ENCODE data around the gene CATSPERZ.

CATSPERZ gene

DNA sequence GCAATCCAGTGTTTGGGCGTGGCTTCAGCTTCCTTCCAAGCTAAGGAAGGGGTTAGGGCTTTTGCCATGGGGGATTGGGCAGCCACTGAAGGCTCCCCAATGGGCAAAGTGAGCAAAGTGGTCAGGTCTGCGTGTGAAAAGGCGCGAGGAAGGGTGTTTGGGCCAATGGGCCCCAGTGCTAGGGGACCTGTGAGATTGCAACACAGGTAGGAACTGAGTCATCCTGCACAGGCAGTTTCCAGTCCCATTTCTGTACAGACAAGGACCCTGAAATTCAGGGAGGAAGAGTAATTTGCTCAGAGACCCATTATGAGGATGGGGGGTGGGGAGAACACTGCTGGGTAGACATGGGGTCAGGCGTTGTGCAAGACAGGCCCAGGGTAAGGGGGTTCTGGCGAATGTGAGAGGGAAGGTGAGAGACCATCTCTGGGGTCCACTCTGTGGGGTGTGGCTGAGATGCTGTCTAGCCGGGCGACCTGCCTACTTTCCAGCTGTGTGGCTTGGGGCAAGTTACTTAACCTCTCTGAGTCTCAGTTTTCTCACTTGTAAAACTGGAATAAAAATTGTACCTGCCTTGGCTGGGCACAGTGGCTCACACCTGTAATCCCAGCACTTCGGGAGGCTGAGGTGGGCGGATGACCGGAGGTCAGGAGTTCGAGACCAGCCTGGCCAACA is 47.2 kb downstream of the CATSPERZ start:
- peaks cover under 1% of the 10 kb centered on the region for H3K4me1 ChIP-seq
- in situ Hi-C loops (cut with MboI; ENCODE audit: low sequenced_read_pairs) = no loop called here
- no peaks in the 10 kb centered on the region for H3K9me3 ChIP-seq
- no peaks in the 10 kb centered on the region for H3K36me3 ChIP-seq (replicated peaks)
- H3K27me3 ChIP-seq (ENCODE audit: low read depth) = no peaks in the 10 kb centered on the region
- H3K4me3 ChIP-seq = no peak overlapping the region
- no peak for DNase-seq (ENCODE audit: low spot score in 2 of 2)

DNA sequence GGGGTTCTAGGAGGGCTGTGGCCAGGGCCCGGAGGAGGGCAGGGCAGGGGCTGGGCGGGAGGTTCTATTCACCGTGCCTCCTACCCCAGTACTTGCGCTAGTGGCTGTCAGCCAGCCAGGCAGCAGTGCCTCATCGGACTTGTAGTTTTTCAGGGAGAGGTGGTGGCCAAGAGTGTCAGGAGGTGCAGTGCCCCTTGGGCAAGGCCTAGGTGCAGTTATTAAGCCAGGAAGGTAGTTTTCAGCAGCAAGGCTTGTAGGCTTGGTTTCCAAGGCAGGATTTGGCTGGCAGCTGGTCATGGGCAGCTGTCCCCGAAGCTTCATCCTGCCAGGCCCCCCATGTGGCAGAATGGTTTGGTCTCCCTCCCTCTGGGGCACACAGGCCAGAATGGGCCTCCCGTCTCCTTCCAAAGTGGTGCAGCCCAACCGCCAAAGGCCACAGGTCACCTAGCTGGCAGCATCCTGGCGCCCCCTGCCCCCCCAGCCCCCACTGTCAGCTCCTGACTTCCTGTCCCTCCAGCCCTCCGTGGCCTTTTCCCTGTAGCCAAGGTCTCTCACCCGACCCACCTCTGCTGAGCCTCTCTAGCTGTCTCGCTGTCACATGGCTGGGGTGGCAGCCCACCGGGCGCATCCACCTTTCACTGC is 48.3 kb downstream of the CATSPERZ start:
- H3K36me3 ChIP-seq (replicated peaks) = no peaks in the 10 kb centered on the region
- H3K4me1 ChIP-seq = no peaks in the 10 kb centered on the region
- H3K9me3 ChIP-seq = no peaks in the 10 kb centered on the region
- DNase-seq (ENCODE audit: low spot score in 2 of 2) = no peak
- in situ Hi-C loops (cut with MboI; ENCODE audit: low sequenced_read_pairs) = no loop called here
- H3K4me3 ChIP-seq = no peak overlapping the region
- H3K27me3 ChIP-seq (ENCODE audit: low read depth) = no peaks in the 10 kb centered on the region

DNA sequence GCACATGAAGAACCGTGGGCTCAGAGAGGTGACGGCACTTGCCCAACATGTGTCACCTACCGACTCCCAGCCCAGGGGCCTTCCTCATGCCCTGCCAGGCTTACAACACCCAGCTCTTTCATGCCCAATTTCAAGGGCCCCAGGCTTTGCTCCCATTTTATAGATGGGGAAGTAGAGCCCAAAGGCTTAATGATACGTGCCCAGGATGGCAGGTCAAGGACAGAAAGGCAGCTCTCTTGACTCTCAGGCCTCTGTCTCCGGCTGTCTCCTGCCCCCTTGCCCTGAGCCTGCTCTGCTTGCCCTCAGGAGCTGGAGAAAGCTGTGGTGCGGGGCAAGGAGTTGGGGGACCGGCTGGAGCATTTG is 48.8 kb downstream of the CATSPERZ start:
- in situ Hi-C loops (cut with MboI; ENCODE audit: low sequenced_read_pairs) = no loop called here

DNA sequence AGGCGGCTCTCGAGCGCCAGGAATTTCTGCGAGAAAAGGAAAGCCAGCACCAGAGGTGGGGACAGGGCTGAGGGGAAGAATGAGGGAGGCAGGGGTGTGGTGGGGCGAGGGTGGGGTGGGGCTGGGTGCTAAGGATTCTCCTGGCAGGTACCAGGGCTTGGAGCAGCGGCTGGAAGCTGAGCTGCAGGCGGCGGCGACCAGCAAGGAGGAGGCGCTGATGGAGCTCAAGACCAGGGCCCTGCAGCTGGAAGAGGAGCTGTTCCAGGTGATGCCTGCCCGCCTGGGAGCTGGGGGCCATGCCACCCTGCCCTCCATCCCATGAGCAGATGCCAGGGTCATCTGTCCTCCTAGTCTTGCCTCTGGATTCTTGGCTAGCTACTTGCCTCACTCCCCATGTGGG is 49.2 kb downstream of the CATSPERZ start:
- H3K27me3 ChIP-seq (ENCODE audit: low read depth) = no peaks in the 10 kb centered on the region
- H3K9me3 ChIP-seq = no peaks in the 10 kb centered on the region
- no peaks in the 10 kb centered on the region for H3K36me3 ChIP-seq (replicated peaks)
- H3K4me1 ChIP-seq = no peaks in the 10 kb centered on the region
- DNase-seq (ENCODE audit: low spot score in 2 of 2) = no peak
- in situ Hi-C loops (cut with MboI; ENCODE audit: low sequenced_read_pairs) = no loop called here
- no peak overlapping the region for H3K4me3 ChIP-seq

More for the DNA sequence above, 48.8 kb downstream of the CATSPERZ start:
- no peak for DNase-seq (ENCODE audit: low spot score in 2 of 2)
- Histone ChIP-seq H3K4me3 (no peak overlapping the region), H3K27me3 (ENCODE audit: low read depth) (no peaks in the 10 kb centered on the region), H3K4me1 (no peaks in the 10 kb centered on the region), H3K9me3 (no peaks in the 10 kb centered on the region), H3K36me3 (replicated peaks) (no peaks in the 10 kb centered on the region)

DNA sequence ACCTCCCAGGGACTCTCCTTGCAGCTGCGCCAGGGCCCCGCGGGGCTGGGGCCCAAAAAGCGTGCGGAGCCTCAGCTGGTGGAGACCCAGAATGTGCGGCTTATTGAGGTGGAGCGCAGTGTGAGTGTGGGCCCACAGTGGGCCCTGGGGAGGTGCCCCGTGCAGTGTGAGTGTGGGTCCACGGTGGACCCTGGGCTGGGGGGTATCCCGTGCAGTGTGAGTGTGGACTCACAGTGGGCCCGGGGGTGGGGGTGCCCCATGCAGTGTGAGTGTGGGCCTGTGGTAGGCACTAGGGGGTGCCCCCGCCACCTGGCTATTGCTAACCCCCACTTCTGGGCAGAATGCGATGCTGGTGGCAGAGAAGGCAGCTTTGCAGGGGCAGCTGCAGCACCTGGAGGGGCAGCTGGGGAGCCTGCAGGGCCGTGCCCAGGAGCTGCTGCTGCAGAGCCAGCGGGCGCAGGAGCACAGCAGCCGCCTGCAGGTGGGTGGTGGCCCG is 51.0 kb downstream of the CATSPERZ start:
- no peak overlapping the region for H3K4me3 ChIP-seq
- in situ Hi-C loops (cut with MboI; ENCODE audit: low sequenced_read_pairs) = no loop called here
- H3K36me3 ChIP-seq (replicated peaks) = no peaks in the 10 kb centered on the region
- H3K27me3 ChIP-seq (ENCODE audit: low read depth) = no peaks in the 10 kb centered on the region
- no peaks in the 10 kb centered on the region for H3K9me3 ChIP-seq
- H3K4me1 ChIP-seq = peaks cover 2% of the 10 kb centered on the region; the same call in 1 of the 2 replicates
- DNase-seq (ENCODE audit: low spot score in 2 of 2) = no peak

DNA sequence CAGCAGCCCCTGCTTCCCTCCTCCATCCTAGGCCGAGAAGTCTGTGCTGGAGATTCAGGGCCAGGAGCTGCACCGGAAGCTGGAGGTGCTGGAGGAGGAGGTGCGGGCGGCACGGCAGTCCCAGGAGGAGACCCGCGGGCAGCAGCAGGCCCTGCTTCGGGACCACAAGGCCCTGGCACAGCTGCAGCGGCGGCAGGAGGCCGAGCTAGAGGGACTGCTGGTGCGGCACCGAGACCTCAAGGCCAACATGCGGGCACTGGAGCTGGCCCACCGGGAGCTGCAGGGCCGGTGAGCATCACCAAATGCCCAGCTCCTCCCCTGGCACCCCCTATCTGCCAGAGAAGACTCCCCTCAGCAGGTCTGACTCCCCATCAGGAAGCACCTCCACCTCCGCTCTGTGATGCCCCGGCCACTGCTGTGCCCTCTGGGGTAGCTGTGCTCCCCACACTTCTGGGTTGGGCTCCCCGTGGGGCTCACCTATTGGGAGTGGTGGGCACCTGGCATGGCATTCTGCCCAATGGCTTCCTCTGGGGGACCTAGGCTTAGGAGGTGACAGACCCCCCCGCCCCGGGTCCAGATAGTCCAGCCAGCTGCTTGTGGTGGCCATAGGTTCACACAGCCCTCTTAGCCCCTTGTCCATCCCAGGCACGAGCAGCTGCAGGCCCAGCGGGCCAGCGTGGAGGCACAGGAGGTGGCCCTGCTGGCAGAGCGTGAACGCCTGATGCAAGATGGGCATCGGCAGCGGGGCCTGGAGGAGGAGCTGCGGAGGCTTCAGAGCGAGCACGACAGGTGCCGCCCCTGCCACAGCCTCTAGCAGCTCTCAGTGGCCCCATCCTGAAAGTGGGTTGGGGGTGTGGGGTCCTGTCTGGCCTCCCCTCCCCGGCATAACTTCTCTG is 52.2 kb downstream of the CATSPERZ start:
- no peak overlapping the region for H3K4me3 ChIP-seq
- no peaks in the 10 kb centered on the region for H3K27me3 ChIP-seq (ENCODE audit: low read depth)
- in situ Hi-C loops (cut with MboI; ENCODE audit: low sequenced_read_pairs) = no loop called here
- no peaks in the 10 kb centered on the region for H3K9me3 ChIP-seq
- H3K4me1 ChIP-seq = peaks cover 2% of the 10 kb centered on the region; the same call in 1 of the 2 replicates
- DNase-seq (ENCODE audit: low spot score in 2 of 2) = no peak
- no peaks in the 10 kb centered on the region for H3K36me3 ChIP-seq (replicated peaks)

DNA sequence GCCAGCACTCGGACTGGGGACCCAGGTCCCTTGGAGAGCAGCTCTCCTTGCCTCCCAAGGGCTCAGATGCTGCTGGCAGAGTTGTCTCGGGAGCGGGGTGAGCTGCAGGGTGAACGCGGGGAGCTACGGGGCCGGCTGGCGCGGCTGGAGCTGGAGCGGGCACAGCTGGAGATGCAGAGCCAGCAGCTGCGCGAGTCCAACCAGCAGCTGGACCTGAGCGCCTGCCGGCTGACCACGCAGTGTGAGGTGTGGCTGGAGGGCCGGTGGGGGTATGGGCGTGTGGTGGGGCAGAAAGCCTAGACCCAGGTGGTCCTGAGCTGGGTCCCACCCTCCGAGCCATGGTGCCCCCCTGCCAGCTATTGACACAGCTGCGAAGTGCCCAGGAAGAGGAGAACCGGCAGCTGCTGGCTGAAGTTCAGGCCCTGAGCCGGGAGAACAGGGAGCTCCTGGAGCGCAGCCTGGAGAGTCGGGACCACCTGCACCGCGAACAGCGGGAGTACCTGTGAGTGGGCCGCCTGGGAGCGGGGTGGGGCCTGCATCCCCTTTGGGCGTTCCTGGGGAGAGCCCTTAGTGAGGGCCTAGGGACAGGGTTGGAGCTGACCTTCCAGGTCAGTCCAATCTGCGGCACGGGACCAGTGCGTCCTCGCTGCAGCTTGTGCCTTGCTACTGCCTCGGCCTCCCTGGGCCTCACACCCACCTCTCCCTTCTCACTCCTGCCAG is 53.0 kb downstream of the CATSPERZ start:
- Histone ChIP-seq H3K4me3 (no peak overlapping the region), H3K27me3 (ENCODE audit: low read depth) (no peaks in the 10 kb centered on the region), H3K4me1 (peaks cover 6% of the 10 kb centered on the region), H3K36me3 (replicated peaks) (no peaks in the 10 kb centered on the region), H3K9me3 (no peaks in the 10 kb centered on the region)
- in situ Hi-C loops (cut with MboI; ENCODE audit: low sequenced_read_pairs) = no loop called here
- no peak for DNase-seq (ENCODE audit: low spot score in 2 of 2)

DNA sequence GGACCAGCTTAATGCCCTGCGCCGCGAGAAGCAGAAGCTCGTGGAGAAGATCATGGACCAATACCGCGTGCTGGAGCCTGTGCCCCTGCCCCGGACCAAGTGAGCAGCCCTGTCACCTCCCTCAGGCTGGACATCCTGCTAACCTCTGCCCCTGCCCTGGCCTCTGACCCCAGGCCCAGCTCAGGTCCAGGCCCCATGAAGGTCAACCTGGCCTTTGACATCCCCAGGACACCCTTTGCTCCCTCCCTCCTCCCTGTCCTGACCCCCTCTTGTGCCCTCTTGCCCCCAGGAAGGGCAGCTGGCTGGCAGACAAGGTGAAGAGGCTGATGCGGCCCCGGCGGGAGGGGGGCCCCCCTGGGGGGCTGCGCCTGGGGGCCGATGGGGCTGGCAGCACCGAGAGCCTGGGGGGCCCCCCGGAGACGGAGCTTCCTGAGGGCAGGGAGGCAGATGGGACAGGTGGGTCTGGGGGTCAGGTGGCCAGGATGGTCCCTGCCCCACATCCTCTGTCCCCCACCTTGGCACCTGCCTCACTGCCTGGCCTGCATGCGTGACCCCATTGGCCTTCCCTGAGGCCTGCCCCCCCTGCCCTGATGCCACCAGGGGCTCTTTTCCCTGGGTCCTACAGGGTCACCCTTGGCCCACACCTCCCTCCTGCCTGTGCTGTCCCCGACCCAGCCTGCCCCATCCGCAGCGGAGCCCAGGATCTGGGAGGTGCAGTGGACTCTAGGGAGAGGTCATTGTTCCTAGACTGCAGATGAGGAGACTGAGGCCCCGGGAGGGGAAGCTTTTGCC is 53.8 kb downstream of the CATSPERZ start:
- H3K27me3 ChIP-seq (ENCODE audit: low read depth) = no peaks in the 10 kb centered on the region
- H3K4me3 ChIP-seq = no peak overlapping the region
- no peak for DNase-seq (ENCODE audit: low spot score in 2 of 2)
- in situ Hi-C loops (cut with MboI; ENCODE audit: low sequenced_read_pairs) = no loop called here
- no peaks in the 10 kb centered on the region for H3K9me3 ChIP-seq
- peaks cover 11% of the 10 kb centered on the region for H3K4me1 ChIP-seq
- no peaks in the 10 kb centered on the region for H3K36me3 ChIP-seq (replicated peaks)
